KOPT-K1 (cell line): ENCODE data around the gene CLEC16A.
"Not testable (repeated sequence)": the region's sequence is repeated elsewhere in the genome, so short reads cannot be mapped to it uniquely, and the experiment has no call there.

Experiments used
- H3K27ac ChIP-seq: fragments of 200-600 bp; sonication (generic); 2 replicates; pipeline ENCODE4 v1.5.1; 2016; ENCODE audit warnings: antibody characterized with exemption, mild to moderate bottlenecking, low read depth, low read length; ENCODE audit not compliant: poor library complexity, severe bottlenecking
- H3K36me3 ChIP-seq: fragments of 200-600 bp; sonication (generic); 2 replicates; pipeline ENCODE4 v1.5.1; 2017; ENCODE audit warnings: antibody characterized with exemption, mild to moderate bottlenecking, low read length, moderate library complexity; ENCODE audit not compliant: insufficient read depth
- H3K9me3 ChIP-seq: fragments of 200-600 bp; sonication (generic); 2 replicates; pipeline ENCODE4 v1.5.1; 2017; ENCODE audit warnings: antibody characterized with exemption, low read length, mild to moderate bottlenecking; ENCODE audit not compliant: insufficient read depth, poor library complexity, severe bottlenecking

Gene CLEC16A

DNA sequence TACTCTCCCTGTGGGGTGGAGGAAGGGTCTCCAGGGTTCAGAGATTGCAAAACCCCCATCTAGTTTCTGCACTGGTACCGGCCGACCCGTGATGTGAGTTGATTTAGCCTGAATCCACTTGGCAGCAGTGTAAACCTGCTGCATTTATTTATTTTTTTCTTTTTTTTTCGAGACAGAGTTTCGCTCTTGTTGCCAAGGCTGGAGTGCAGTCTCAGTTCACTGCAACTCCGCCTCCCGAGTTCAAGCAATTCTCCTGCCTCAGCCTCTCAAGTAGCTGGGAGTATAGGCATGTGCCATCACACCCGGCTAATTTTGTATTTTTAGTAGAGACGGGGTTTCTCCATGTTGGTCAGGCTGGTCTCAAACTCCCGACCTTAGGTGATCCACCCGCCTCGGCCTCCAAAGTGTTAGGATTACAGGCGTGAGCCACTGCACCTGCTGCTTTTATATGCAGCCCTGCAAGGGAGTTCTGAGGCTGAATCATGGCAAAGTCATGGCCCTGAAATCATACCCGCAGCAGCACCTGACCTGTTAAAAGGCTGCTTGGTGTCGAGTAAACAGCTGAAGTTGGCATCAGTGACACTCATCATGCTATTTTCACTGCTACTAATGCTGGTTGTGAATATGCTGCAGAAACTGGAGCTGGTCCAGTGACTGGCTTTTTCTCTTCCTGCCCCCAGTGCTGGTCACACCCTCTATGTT lies 23.5 kb upstream of the CLEC16A start:
- H3K9me3 ChIP-seq: no peaks in the 10 kb centered on the region
- peaks cover 6% of the 10 kb centered on the region; the same call in 1 of the 2 replicates for H3K36me3 ChIP-seq
- no peak overlapping the region for H3K27ac ChIP-seq

DNA sequence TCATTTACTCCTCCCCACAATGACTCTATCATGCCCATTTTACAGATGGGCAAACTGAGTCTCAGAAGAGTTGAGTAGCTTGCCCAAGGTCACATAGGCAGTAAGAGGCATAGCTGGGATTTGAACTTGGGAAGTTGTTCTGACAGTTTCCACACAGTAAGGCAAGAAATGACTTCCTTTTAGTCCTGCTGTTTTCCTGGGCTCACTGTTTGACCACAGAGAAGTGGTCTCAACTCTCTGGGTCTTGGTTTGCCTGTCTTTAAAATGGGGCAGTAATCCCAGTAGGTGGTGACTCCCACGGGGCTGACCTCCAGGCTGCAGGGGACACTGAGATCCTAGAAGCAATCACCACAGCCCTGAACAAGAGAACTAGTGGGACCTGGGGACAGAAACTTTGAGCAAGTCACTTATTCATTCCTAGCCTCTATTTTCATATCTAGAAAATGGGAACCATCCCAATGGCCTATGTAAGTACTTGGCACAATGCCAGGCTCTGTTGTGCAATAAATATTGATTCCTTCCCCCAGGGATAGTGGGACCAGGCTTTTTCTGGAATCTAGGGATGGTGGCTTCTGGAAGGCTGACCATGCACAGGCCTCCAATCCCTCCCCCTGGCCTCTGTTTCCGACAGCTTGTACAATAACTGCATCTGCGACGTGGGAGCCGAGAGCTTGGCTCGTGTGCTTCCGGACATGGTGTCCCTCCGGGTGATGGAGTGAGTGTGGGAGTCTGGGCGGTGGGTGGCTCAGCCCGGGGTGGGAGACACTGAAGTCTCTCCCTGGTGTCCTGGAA lies 22.6 kb upstream of the CLEC16A start:
- H3K9me3 ChIP-seq: no peaks in the 10 kb centered on the region
- H3K27ac ChIP-seq: no peak overlapping the region
- peaks cover 7% of the 10 kb centered on the region; the same call in 1 of the 2 replicates for H3K36me3 ChIP-seq

DNA sequence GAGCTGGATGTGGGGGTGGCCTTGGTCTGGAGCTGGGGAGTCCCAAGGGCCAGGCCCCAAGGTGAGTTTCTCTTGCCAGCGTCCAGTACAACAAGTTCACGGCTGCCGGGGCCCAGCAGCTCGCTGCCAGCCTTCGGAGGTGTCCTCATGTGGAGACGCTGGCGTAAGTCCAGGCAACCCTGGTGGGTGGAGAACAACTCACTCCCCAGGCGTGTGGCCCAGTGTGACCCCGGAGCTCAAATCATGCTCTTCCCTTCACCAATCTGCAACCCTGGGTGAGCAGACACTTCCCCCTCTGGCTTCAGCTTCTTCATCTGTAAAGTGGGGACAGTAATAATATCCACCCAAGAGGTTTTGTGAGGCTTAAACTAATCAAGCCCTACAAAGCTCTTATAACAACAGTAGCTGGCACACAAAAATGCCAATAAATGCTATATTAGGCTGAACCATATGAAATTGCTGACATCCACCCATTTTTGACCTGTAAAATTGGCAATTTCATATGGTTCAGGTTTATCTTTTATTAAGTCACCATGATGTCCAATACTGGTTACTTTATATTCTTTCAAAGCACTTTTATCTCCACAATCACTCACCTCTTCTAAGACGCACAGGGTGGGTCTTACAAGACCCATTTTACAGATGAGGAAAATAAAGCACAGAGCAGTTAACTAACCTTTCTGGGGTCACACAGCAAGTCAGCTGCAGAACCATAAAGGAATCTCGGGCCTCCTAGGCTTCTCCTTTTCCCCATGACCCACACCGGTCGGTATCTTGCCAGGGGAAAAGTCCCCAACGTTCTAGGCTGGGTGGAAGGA lies 21.8 kb upstream of the CLEC16A start:
- Histone ChIP-seq H3K9me3 (no peaks in the 10 kb centered on the region), H3K36me3 (peaks cover 14% of the 10 kb centered on the region; the same call in 1 of the 2 replicates), H3K27ac (no peak overlapping the region)

DNA sequence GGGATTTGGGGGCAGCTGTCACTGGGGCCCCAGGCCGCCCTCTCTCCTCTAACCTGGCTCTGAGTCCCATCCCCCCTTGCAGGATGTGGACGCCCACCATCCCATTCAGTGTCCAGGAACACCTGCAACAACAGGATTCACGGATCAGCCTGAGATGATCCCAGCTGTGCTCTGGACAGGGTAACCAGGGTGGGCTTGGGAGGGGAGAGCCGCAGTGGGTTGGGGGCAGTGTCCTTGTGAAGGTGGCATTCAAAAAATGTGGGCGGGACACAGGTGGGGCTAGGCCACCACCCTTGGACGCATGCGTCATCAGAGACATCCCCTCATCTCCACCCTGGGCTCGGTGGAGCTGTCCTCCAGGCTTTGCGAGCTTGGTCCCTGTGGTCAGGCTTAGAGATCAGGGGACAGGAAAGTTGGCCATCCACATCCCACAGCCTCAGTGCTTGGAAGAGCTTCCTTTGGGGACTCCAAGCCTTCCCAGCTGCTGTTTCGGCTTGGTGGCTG lies 21.2 kb upstream of the CLEC16A start:
- Histone ChIP-seq H3K27ac (no peak overlapping the region), H3K36me3 (peaks cover 21% of the 10 kb centered on the region; the same call in 1 of the 2 replicates), H3K9me3 (no peaks in the 10 kb centered on the region)

DNA sequence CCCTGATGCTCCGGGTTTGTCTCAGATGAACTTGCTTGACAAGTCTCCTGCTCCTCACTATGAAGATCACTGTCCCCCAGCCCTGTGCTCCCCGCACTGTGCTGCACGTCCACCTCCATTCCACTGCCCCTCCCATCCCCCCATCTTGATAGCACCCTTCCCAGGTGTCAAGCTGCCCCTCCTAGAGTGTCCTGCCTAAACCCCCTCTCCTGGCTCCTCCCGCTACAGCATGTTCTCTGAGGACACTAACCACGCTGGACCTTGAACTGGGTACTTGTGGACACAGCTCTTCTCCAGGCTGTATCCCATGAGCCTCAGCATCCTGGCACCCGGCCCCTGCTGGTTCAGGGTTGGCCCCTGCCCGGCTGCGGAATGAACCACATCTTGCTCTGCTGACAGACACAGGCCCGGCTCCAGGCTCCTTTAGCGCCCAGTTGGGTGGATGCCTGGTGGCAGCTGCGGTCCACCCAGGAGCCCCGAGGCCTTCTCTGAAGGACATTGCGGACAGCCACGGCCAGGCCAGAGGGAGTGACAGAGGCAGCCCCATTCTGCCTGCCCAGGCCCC lies 20.6 kb upstream of the CLEC16A start:
- Histone ChIP-seq H3K27ac (no peak overlapping the region), H3K9me3 (no peaks in the 10 kb centered on the region), H3K36me3 (peaks cover 26% of the 10 kb centered on the region; the same call in 1 of the 2 replicates)

DNA sequence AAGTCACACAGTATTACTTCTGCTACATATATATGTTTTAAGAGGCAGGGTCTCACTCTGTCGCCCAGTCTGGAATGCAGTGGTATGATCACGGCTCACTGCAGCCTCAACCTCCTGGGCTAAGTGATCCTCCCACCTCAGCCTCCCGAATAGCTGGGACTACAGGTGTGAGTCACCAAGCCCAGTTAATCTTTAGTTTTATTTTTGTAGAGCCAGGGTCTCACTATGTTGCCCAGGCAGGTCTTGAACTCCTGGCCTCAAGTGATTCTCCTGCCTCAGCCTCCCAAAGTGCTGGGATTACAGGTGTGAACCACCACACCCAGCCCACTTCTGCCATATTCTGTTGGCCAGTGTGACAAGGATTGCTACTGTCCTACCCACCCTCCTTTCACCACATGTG lies 19.1 kb upstream of the CLEC16A start:
- peaks cover 32% of the 10 kb centered on the region; the same call in 1 of the 2 replicates for H3K36me3 ChIP-seq
- H3K27ac ChIP-seq, H3K9me3 ChIP-seq: not testable (repeated sequence)

DNA sequence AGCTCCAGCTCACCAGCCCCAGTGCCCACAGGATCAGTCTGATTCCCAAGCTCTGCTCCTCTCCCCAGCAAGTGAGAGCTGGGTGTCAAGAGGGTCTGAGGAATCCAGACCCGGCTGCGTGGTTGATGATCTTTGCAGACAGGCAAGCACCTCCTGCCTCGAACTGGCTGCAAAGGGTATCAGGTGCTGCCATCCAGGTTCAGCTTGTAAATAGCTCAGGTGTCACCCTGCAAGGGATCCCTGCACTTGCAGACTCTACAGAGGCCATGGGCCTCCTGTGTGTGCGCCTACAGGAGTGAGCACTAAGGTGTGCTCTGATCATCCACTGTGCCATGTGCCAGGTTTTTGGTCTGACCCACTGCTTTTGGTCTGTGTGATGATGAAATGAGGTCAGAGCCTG lies 18.3 kb upstream of the CLEC16A start:
- peaks cover 32% of the 10 kb centered on the region; the same call in 1 of the 2 replicates for H3K36me3 ChIP-seq
- H3K27ac ChIP-seq: no peak overlapping the region
- H3K9me3 ChIP-seq: no peaks in the 10 kb centered on the region

DNA sequence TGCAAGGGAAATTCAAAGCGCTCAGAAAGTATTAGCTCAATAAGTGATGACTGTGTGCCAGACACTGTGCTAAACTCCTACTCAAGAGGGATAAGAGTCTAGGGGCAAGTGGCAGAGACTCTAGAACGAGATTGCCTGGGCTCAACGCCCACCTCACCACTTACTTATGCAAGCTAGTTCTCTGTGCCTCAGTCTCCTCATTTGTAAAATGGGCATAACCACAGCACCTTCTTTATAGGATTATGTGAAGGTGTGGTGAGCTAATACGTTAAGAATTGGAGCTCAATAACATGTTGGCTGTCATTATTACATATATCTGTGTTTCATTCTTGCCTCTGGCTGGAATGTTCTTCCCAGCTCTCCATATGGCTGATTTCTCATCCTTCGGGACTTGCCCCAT lies 17.5 kb upstream of the CLEC16A start:
- Histone ChIP-seq H3K36me3 (peaks cover 39% of the 10 kb centered on the region; the same call in 1 of the 2 replicates), H3K27ac (no peak overlapping the region), H3K9me3 (no peaks in the 10 kb centered on the region)

DNA sequence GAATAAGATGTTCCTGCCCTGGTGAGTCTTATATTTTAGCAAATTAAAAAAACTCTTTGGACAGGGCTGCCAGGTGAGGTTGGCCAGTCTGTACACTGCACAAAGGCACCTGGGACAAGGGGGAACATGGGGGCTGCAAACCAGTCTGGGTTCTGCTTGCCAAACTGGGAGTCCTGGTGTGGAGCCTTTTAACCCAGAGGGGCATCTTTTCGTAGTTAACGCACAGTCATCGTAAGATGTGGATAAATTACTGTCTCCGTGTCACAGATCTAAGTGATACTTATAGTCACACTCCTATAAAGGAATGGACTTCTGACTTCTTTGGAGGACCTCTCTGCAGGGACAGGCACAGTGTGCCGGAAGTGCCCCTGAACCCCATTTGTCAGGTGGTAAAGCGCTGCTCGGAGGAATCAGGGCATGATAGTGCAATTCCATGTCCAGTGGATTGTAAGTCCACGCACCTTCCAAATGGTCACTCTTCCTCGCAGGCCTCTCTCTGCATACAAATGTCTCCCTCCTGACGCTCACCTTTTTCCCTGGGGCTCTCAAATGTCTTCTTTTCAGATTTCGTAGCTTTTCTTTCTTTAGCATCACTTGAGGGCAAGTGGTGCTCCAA lies 16.8 kb upstream of the CLEC16A start:
- H3K27ac ChIP-seq: no peak overlapping the region
- H3K36me3 ChIP-seq: peaks cover 39% of the 10 kb centered on the region; the same call in 1 of the 2 replicates
- no peaks in the 10 kb centered on the region for H3K9me3 ChIP-seq

DNA sequence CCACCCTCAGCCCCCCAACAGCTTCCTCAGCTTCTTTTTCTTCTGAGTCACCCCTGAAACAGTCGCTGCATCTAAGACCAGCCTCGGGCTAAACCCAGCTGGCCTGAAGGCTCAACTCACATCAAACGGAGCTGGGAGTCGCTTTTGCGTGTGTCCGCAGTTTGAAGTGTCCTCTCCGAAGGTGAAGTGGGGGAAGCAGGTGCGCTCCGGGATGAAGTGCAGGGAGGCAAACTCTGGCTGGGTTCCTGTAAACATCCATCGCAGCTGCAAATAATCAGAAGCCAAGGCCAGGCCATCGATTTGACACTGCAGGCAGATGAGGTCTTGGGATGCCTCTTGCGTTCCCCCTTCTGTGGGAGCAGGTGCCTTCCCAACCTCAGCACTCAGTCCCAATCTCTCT lies 15.3 kb upstream of the CLEC16A start:
- H3K27ac ChIP-seq: not testable (repeated sequence)
- peaks cover 51% of the 10 kb centered on the region; the same call in 1 of the 2 replicates for H3K36me3 ChIP-seq

DNA sequence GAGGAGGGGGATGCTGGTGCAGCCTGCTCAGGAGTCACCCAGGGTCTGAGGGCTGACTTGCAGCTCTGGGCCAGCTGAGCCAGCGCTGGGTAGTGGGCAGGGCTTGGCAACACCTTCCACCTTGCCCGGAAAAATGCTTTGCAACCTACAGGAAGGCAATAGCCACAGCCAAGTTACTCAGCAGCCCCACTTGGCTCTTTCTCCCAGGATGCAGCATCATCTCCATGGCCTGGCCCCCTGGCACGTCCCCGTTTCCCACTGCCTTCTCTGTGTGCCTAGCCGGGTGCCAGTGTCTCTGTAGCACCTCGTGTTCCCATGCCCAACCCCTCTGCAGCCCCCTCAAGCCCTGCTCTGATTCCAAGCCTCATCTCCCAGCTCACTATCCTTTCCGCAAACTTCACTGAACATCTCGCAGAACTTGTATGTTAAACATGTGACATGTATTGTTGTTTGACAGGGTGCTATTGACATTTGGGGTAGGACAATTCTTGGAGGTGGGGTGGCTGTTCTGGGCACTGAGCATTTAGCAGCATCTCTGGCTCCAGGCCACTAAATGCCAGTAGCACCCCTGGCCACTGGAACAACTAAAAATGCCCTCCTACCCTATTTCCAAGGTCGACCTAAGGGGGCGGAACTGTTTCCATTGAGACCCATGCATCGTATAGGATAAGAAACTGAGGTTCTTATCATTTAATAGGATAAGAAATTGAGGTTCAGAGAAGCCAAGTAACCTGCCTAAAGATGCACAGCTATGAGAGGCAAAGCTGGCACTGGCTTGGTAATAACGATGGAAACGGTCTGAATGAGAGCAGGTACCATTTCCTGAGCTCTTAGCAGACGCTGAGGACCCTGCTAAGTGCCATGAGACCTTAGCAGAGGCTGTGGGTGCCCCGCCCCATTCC lies 14.3 kb upstream of the CLEC16A start:
- Histone ChIP-seq H3K9me3 (no peaks in the 10 kb centered on the region), H3K27ac (no peak overlapping the region), H3K36me3 (peaks cover 56% of the 10 kb centered on the region; the same call in 1 of the 2 replicates)

More for the DNA sequence above, 15.3 kb upstream of the CLEC16A start:
- not testable (repeated sequence) for H3K9me3 ChIP-seq

DNA sequence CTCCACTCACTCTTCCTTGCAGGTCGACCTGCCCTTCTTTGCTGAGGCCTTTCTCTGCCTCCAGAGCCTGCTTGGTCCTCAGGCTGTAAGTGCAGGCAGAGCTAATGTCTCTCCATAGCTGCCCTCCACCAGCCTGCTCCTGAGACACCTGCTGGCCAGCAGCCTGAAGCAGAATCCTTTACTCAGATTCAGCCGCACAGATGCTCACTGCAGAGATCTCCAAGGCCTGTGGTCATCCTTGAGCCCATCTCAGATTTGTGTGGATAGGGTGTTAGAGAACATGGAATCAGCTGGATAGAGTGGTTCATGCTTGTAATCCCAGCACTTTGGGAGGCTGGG lies 13.6 kb upstream of the CLEC16A start:
- Histone ChIP-seq H3K27ac (no peak overlapping the region), H3K36me3 (peaks cover 54% of the 10 kb centered on the region; the same call in 1 of the 2 replicates), H3K9me3 (no peaks in the 10 kb centered on the region)

DNA sequence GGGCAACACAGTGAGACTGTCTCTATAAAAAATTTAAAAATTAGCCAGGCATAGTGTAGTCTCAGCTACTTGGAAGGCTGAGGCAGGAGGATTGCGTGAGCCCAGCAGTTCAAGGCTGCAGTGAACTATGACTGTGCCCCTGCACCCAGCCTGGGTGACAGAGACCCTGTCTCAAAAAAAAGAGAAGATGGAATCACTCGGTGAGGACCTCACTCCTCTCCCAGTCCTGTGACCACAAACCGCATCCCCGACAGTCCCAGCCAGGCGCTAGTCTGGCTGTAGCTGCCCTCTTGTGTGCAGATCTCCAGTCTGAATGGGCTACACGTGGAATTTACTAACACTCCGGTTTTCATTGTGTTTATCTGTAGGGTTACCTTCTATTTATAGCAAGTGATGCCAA lies 13.2 kb upstream of the CLEC16A start:
- no peak overlapping the region for H3K27ac ChIP-seq
- H3K36me3 ChIP-seq: peaks cover 57% of the 10 kb centered on the region; the same call in 1 of the 2 replicates
- H3K9me3 ChIP-seq: no peaks in the 10 kb centered on the region
